Stimulated activated CD8-positive, alpha-beta memory T cell treated with anti-CD3 and anti-CD28 coated beads, Interleukin-7, amount 100 ng/mL, for 24 hours (primary cell): ENCODE data around the gene TMEM234.
A peak's percentile ranks its signal among the peaks of the same experiment; 100 is the strongest.

Experiments used
- DNase-seq: peaks from one replicate; pipeline ENCODE4 v3.0.0-alpha.2; 2020; ENCODE audit warnings: low read depth

TMEM234 gene

DNA sequence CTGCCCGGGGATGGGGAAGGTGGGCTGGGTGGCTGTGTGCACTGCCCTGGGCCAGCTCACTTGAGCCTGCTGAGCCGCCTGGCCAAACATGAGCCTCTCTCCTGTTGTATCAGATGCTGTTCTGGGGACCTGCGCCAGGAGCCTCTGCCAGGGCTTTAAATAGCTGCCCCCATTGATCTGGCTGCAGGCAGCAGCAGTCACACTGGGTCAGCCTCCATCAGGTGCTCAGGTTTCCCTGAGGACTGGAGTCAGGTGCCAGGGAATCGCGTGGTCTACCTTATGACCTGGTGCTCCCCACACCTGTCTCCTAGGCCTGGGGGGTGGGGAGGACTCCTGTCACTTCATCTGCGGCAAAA is 22.5 kb downstream of the TMEM234 start:
- DNase-seq, result no peak

DNA sequence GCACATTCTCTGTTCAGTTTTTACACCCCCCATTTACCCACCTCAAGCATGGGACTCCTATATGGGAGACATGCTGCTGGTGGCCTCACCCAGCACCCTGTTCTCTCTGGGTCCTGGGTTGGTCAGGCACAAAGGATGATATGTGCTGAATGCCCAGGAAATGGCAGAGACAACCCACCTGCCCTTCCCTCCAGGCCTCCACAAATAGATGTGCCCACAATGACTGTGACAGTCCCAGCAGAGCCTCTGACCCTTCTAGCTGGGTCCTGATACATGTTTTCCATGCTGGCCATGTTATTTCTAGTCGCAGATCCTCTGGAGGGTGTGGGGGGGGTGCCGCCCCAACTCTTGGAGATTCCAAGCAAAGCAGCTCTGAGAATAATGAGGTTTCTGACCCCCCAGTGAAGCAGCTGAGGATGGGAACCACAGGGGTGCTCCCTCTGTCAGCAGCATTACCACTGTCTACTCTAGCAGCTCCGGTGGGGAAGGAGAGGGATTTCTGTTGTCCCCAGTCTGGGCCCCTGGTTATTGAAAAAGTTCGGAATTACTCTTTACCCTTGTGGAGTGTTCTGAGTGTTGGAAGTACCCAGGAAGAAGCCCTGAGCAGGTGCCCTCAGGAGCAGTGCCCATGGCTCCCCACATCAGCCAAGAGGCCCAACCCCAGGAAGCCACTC is 23.0 kb downstream of the TMEM234 start:
- no peak for DNase-seq

DNA sequence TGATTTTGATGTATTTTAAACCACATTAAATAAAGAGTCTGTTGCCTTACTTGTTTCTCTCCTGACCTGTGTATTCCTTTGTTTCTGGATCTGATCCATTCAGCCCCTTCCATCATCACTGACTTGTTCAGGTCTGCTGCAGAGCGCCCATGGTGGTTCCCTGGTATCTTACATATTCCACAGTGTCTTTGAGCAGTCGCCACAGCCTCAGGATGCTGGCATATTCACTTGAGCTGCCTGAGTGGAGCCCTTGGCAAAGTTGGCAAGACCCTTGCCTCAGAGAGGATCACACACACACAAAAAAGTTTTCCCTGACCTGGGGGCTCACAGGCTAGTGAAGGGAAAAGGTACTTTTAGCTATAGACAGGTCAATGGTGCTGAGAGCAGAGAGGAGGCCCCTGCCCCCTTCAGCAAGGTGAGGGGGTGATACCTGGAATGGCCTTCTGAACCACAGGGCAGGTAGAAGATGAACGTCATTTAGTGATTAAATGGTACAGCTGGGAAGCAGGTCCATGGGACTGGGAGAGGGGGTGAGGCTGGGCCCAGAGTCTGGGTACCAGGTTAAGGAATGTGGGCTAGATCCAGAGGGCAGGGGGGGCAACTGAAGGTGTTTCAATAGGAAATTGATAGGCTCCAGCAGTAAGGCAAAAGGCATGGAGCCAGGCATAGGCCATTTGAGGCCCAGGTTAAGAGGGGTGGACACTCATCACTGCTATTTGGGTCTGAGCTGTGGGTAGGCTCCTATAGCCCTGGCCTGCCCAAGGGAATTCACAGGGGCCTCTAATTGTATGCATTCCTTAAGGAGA is 23.7 kb downstream of the TMEM234 start:
- DNase-seq, result no peak

DNA sequence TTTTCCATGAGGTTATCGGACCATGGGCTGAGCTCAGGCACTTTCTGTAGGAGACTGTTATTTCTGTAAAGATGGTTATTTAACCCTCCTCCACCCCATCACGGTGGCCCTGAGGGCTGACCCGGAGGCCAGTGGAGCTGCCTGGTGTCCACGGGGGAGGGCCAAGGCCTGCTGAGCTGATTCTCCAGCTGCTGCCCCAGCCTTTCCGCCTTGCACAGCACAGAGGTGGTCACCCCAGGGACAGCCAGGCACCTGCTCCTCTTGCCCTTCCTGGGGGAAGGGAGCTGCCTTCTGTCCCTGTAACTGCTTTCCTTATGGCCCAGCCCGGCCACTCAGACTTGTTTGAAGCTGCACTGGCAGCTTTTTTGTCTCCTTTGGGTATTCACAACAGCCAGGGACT is 24.3 kb downstream of the TMEM234 start:
- DNase-seq, result no peak

DNA sequence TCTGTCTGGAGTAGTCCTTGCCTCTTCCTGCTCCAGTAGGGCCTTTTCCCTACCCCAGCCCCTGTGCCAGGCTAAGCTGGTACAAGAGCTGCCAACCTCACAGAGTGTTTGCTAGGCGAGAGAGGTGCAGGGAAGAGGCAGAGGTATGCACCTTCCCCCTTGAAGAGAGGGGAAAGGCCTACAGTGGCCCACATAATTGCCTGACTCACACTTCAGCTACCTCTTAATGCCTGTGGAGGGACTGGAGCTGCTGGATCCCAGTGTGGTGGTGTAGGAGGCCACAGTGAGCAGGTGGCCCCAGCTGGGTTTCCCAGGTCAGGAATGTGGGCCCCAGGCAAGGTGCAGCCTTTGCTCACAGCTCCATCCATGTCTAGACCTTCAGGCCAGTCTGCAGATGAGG is 25.1 kb downstream of the TMEM234 start:
- DNase-seq, result no peak

DNA sequence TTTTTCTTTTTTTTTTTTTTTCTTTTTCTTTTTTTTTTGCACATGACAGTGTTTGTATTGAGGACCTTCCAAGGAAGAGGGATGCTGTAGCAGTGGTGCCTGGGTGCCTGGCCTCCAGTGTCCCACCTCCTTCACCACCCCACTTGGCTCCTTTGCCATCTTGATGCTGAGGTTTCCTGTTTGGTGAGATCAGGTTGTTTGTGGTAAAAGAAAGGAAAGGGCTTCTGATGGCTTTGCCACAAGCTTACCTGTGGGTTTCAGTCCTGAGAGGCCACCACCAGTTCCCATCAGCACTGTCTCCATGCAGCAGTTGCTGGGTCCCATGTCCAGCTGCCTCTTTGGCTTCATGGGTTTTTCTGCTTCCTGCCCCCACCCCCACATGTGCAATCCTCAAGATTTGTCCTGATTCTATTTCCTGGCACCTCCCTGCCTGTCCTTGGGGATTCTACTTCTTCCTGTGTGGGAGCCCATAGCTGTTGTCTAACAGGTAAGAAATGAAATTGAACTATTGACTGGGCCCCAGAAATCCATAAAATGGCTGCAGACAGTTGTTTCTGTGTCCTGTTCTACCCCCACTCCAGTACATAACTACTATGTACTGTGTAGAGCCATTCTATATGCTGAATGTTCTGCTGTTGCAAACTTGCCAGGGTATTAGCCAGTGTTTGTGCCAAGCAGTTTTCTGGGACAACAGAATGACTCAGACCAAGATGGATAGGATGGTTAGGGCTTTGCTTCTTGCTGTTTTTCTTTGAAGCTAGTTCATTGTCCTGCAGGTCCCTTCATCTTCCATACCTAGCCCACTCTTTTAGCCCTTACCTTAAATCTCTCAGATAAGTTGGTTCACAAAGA is 26.0 kb downstream of the TMEM234 start:
- no peak for DNase-seq

DNA sequence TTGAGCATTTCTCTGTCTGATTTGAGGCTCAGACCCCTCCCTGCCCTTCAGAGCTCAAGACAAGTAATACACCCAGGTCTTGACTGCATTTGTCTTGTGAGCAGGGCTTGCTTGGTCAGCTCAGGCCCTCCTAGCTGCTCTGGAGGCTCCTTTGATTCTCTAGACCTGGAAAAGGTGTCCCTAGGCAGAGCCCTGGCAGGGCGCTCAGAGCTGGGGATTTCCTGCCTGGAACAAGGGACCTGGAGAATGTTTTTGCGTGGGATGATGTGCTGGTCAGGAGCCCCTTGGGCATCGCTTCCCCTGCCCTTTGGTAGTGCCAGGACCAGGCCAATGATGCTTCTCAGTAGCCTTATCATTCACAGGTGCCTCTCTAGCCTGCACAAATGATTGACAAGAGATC is 26.6 kb downstream of the TMEM234 start:
- no peak for DNase-seq

DNA sequence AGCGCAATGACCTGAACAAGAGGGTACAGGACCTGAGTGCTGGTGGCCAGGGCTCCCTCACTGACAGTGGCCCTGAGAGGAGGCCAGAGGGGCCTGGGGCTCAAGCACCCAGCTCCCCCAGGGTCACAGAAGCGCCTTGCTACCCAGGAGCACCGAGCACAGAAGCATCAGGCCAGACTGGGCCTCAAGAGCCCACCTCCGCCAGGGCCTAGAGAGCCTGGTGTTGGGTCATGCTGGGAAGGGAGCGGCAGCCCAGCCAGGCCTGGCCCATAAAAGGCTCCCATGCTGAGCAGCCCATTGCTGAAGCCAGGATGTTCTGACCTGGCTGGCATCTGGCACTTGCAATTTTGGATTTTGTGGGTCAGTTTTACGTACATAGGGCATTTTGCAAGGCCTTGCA is 27.2 kb downstream of the TMEM234 start:
- DNase-seq, result no peak

DNA sequence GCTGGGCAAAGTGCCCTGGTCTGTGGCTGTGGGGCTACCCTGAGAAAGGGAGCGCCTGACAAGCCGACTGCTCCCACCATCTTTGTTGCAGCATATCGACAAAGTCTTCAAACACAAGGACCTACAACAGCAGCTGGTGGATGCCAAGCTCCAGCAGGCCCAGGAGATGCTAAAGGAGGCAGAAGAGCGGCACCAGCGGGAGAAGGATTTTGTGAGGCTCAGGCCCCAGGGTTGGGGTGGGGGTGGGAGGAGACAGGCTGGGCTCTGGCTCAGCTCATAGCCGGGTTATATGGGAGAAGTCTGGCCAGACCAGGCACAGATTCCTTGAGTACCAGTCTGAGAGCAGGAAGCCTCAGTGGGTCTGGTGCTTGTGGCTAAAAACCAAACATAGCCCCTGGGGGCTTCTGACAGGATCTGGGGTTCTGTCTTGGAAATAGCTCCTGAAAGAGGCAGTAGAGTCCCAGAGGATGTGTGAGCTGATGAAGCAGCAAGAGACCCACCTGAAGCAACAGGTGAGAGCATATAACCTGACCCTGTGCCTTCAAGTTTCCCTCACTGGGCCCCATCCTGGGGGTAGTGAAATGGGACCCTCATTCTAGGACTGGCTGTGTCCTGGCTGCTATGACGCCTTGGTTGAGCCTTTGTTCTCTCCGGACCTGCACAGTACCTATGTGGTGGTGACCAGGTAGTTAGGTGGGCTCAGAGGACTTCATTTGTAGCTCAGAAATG is 29.8 kb downstream of the TMEM234 start:
- no peak for DNase-seq

DNA sequence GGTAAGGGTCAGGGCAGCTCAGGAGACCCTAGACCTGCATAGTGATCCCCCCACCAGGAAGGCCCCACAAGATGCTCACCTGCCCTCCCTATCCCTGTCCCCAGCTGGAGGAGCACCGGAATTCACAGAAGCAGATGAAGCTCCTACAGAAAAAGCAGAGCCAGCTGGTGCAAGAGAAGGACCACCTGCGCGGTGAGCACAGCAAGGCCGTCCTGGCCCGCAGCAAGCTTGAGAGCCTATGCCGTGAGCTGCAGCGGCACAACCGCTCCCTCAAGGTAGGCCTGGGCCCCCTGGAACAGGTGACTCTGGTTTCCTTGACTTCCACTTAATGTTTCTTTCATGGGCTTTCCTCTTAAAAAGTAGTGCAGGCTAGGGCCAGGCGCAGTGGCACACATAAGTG is 34.3 kb downstream of the TMEM234 start:
- no peak for DNase-seq

DNA sequence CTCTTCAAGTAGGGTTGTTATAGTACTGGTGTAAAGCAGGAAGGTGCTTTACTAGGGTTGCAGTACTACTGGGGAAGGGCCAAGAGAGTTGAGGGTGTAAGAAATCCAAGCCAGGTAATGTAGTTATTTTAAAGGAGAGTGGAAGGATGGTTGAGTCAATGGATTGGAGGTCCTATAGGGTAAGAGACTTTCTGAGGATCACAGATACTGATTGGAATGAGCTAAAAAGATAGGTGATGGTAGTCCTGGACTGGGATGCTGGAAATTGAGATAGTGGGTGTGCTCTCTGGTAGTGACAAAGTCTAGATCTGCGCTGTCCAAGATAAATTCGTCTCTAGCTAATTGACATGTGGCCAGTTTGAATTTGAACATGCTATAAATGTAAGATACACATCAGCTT is 35.7 kb downstream of the TMEM234 start:
- DNase-seq, result no peak

DNA sequence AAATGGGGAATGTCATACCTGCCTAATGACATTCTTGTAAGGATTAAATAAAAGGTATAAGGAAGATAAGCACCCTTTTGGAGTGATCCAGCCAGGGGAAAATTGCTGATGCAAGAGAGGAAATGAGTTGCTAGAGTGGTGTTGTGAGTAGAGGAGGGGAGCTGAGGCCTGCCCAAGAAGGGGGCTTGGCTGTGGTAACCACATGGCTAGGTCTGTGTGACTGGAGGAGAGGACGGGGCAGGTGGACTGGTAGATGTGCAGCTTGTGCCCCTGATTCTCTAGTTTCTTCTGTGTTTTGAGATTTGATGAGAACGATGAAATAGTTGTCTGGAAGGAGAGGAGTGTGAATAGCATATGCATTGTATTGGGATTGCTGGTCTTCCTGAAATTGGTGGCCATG is 36.1 kb downstream of the TMEM234 start:
- DNase-seq, result no peak

DNA sequence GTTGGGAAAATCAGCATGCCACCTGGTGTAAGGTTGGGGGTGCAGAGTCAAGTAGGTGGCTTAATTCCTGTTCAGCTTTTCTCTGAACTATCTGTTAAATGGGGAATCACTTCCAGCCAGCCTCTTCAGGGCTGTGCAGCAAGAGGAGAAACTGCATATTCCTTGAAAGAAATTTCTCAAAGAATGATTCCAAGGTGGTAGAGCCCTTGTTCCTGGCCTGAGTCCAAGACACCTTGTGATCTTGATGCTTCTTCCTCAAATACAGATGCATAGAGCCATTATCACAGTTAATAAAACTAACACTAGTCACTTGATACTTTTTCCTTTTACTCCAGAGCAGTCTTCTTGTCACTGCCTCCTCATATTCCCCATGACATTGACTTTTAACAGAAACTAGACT is 37.5 kb downstream of the TMEM234 start:
- no peak for DNase-seq

DNA sequence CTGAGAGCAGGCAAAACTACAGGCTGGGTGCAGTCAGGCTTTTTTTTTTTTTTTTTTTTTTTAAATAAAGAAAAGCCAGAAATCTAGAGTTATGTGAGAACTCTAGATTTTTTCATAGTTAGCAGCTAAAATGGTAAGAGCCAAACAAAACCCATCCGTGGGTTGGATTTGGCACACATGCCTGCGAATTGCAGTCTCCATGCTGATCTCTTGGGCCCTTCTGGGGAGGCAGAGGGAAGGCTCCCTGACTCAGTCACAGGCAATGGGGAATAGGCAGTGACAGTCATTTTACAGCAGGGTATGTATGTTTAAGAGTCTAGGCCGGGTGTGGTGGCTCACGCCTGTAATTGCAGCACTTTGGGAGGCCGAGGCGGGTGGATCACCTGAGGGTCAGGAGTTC is 40.1 kb downstream of the TMEM234 start:
- no peak for DNase-seq

DNA sequence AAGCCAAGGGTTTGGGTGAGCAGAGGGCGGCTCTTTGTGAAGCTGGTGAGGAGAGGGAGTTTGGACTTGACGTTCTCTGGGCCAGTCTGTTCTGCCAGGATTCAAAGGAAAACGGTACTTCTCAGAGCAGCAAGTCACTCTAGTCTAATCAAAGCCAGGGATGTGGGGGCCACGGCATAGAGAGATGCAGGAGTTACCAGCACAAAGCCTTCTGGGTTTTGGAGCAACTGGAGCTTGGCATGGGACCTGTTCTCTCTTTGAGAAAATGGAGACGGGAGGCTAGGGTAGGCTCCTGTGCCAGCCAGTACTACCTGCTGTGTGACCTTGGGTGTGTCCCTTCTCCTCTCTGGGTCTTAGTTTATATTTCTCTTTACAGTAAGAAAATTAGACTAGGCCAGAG is 40.6 kb downstream of the TMEM234 start:
- DNase-seq, result no peak

DNA sequence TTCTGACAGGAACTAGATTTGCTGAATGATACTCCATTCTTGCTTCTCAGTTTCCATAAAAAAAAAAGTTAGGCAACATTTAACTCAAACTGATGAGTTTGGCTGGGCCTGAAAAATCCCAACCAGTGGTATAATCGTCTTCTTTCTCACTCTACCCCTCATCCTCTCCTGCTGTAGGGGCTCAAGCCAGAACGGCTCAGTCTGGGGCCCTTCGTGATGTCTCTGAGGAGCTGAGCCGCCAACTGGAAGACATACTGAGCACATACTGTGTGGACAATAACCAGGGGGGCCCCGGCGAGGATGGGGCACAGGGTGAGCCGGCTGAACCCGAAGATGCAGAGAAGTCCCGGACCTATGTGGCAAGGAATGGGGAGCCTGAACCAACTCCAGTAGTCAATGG is 41.1 kb downstream of the TMEM234 start:
- no peak for DNase-seq

DNA sequence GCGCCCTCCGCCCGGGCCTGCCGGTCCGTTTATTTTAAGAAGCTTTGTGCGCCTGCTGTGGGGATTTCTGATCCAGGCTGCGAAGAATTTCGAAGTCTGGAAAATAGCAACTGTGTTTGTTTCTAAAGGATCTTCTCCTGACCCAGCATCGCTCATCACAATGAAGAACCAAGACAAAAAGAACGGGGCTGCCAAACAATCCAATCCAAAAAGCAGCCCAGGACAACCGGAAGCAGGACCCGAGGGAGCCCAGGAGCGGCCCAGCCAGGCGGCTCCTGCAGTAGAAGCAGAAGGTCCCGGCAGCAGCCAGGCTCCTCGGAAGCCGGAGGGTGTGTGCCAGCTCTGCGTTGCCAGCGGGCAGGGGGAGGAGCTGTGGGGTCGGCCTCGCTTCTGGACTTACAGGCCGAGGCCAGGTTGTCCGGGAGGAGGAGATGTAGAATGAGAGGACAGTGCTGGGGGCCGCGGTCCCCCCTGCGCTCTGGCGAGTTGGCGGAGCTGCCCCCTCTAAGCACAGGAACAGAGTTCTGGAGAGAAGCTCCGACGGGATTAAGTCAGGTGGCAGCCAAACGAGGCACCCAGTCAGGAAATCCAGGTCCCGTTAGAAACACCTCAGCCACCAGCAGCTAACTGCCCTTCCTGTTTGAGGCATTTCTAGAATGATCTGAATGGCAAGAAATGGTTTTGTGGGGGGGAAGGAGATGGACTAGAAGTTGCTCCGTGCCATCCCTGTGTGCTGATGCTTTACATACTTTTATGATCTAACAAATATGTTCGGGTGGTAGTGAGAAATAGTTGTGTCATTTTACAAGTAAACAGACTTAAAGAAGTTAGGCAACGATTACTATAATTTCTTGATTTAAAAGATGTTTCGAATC is 41.7 kb downstream of the TMEM234 start:
- no peak for DNase-seq

DNA sequence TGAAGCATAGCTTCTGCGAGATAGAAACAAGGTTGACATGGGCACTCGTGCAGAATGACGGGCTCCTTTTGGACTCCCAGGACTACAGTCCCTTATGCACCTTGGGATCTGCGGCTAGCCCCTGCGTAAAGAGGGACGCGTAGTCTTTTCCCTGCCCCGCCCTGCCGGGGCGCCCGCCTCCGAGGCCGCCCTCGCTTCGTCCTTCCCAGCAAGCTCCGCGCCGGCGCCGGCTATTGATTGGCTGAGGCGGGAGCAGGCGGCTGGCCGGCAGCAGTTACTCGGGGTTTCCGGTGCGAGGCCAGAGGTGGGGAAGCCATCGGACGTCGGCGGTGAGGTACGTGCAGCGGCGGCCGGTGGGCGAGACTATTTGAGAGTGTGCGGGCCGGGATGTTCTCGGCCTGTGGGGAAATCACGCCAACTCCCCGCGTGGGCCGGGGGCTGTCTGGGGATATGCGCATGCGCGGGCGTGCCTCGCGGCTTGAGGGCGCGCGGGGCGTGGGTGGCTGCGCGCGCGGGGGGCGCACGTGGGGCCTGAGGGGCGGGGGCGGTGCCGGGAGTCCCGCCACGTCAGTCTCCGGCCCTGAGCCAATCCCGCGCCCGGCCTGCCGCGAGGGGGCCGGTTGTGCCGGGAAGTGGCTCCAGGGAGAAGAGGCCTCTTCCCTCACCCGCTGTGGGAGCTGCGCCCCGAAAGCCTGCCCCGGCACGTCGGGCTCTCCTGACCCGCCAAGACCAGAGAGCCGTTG is 42.5 kb downstream of the TMEM234 start, which contains the start of gene TXLNA:
Gene TXLNA (plus strand): TSS at position 233 of the 743 bp plus-strand sequence. CDS start 671 bp downstream, outside the sequence.
- peak; percentile 74 for DNase-seq

DNA sequence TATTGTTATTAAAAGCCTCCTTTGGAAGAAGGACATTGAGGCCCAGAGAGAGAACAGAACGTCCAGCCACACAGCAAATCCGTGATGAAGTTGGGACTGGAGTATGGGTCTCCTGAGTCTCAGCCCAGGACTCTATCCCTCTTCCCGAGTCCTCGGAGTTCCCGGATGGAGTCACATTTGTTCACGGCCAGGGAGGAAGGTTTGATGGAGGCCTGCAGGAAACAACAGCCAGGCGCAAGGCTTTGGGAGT is 43.0 kb downstream of the TMEM234 start:
- DNase-seq, result no peak

DNA sequence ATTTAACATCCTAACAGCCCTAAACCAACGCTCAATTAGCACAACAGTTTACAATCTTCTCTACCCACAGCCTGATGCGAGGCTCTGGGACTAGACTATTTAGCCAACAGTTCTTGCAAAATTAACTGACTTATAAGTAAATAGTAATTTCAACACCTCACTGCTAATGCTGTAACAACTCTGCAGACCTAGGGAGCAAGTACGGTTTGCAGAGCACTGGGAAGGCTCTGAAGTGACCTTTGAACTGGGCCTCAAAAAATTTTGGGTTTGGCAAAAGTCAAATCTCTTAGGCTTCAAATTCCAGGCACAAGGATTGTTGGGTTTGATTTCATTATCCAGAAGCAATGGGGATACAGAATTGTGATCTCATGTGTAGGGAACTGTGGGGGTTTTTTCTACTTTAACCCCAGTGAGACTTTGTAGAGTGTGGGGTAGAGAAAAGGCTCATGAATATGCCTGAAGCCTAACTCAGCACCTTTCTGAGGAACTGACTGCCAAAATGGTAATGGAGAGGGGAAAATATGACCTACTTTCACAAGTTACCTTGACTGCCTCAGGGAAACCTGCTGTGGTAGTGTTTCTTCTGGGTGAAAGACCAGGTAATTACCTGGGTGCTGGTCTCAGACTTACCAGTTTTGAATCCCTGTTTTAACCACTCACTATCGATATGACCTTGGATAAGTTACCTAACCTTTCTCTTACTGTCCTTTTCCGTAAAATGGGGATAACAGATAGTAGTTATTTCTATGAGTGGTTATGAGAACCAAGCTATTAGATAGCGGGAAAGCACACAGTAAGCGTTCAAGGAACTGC is 43.6 kb downstream of the TMEM234 start:
- DNase-seq, result no peak
